Vagina (tissue), 2 donors: ENCODE measurements around the gene OXER1. TPM values are rescaled to one million over a fixed set of nuclear protein-coding genes. Genes with fewer than 3 reads are reported as not detected.
"Not testable (repeated sequence)": the region's sequence is repeated elsewhere in the genome, so short reads cannot be mapped to it uniquely, and the experiment has no call there.

Experiments used
- DNase-seq, 2 donors: peaks; one replicate each; pipeline ENCODE4 v3.0.0-alpha.2; 2017; ENCODE audit errors: extremely low spot score in 2 of 2
- H3K27ac ChIP-seq: fragments of 200-600 bp; sonication (generic); one replicate; pipeline ENCODE4 v1.5.1; 2019
- H3K27me3 ChIP-seq: fragments of 200-600 bp; sonication (generic); one replicate; pipeline ENCODE4 v1.5.1; 2019
- H3K36me3 ChIP-seq, 2 donors: fragments of 200-600 bp; sonication (generic); one replicate each; pipeline ENCODE4 v1.5.1; 2017 to 2019
- H3K4me1 ChIP-seq: fragments of 200-600 bp; sonication (generic); one replicate; pipeline ENCODE4 v1.5.1; 2019
- H3K4me3 ChIP-seq, 2 donors: fragments of 200-600 bp; sonication (generic); 1 replicate in 1 of 2; 2 replicates in 1 of 2; pipeline ENCODE4 v1.5.1; 2016 to 2019
- H3K9me3 ChIP-seq: fragments of 200-600 bp; sonication (generic); one replicate; pipeline ENCODE4 v1.5.1; 2019
- POLR2A ChIP-seq, 2 donors: fragments of 450-650 bp; IDR thresholded peaks; one replicate each; pipeline ENCODE4 v1.6.1; 2017; ENCODE audit warnings: antibody characterized with exemption in 2 of 2, mild to moderate bottlenecking in 2 of 2, moderate library complexity in 2 of 2
- POLR2AphosphoS5 ChIP-seq, 2 donors: sonication (generic); formaldehyde crosslinking; IDR thresholded peaks; one replicate each; pipeline ENCODE4 v1.9.0; 2017; ENCODE audit warnings: antibody characterized with exemption in 2 of 2, mild to moderate bottlenecking in 2 of 2, low read depth in 1 of 2; ENCODE audit not compliant: insufficient read depth in 1 of 2
- intact Hi-C: fragments of 100-400 bp; cut with DNase I; formaldehyde crosslinking; loops from one replicate; pipeline ENCODE4 v1.15.1; 2023
- total RNA-seq: library from RNA; depleted of rRNA; stranded (reverse); fragments of >200 nt; gene quantifications from one replicate; pipeline ENCODE4 v1.2.3, GENCODE V29; 2016
- TF ChIP-seq, protein P1 (sequence below), 3 experiments: fragments of 450-650 bp in 2 of 3; fragments of 200-600 bp in 1 of 3; sonication (generic) in 1 of 3; IDR thresholded peaks; one replicate each; pipeline ENCODE4 v1.5.1; 2017 to 2019; ENCODE audit warnings: antibody characterized with exemption in 3 of 3, mild to moderate bottlenecking in 2 of 3, moderate library complexity in 2 of 3

The OXER1 gene
- total RNA-seq, 1 donor from 2014 or later = 1.2 TPM

- no peak for DNase-seq
- no peaks in the 10 kb centered on the region for H3K4me1 ChIP-seq
- H3K27me3 ChIP-seq = no peaks in the 10 kb centered on the region
- TF ChIP-seq POLR2AphosphoS5 (IDR thresholded peaks at IDR 0.05; ENCODE audit: insufficient read depth in 1 of 2, low read depth in 1 of 2) (no peak), POLR2A (IDR thresholded peaks at IDR 0.05) (no peak)
- TF ChIP-seq, protein P1, sequence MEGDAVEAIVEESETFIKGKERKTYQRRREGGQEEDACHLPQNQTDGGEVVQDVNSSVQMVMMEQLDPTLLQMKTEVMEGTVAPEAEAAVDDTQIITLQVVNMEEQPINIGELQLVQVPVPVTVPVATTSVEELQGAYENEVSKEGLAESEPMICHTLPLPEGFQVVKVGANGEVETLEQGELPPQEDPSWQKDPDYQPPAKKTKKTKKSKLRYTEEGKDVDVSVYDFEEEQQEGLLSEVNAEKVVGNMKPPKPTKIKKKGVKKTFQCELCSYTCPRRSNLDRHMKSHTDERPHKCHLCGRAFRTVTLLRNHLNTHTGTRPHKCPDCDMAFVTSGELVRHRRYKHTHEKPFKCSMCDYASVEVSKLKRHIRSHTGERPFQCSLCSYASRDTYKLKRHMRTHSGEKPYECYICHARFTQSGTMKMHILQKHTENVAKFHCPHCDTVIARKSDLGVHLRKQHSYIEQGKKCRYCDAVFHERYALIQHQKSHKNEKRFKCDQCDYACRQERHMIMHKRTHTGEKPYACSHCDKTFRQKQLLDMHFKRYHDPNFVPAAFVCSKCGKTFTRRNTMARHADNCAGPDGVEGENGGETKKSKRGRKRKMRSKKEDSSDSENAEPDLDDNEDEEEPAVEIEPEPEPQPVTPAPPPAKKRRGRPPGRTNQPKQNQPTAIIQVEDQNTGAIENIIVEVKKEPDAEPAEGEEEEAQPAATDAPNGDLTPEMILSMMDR (IDR thresholded peaks at IDR 0.05) = no peak
- no peaks in the 10 kb centered on the region for H3K9me3 ChIP-seq
- peaks cover 0 to 44% of the 10 kb centered on the region in 2 donors for H3K36me3 ChIP-seq
- intact Hi-C loops = no loop called here
- H3K27ac ChIP-seq = no peak overlapping the region
- H3K4me3 ChIP-seq = no peak overlapping the region
These were observed 27.2 kb downstream of the OXER1 start for GRCh38 chr2:42736598-42737322.

DNA sequence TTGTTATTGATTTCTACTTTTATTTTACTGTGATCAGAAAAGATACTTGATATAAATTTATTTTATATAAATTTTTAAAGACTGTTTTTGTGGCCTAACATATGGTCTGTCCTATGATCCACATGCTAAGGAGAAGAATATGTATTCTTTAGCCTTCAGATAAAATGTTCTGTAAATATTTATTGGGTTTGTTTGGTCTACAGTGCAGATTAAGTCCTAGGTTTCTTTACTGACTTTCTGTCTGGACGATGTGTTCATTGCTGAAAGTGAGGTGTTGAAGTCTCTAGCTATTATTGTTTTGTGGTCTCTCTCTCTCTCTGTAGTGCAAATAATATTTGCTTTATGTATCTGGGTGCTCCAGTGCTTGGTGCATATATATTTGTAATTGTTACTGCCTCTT lies 30.1 kb downstream of the OXER1 start:
- intact Hi-C loops = no loop called here

DNA sequence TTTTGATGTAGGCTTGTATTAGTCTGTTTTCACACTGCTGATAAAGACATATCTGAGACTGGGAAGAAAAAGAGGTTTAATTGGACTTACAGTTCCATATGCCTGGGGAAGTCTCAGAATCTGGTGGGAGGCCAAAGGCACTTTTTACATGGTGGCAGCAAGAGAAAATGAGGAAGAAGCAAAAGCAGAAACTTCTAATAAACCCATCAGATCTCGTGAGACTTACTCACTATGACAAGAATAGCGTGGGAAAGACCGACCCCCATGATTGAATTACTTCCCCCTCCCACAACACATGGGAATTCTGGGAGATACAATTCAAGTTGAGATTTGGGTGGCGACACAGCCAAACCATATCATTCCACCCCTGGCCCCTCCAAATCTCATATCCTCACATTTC lies 32.6 kb downstream of the OXER1 start:
- H3K36me3 ChIP-seq = peaks cover 0 to 29% of the 10 kb centered on the region in 2 donors
- H3K27me3 ChIP-seq, DNase-seq, H3K9me3 ChIP-seq, H3K4me3 ChIP-seq, H3K4me1 ChIP-seq, H3K27ac ChIP-seq, intact Hi-C loops: not testable (repeated sequence)

More for the DNA sequence above, 30.1 kb downstream of the OXER1 start:
- Histone ChIP-seq H3K4me1 (no peaks in the 10 kb centered on the region), H3K4me3 (no peak overlapping the region), H3K9me3 (no peaks in the 10 kb centered on the region), H3K36me3 (peaks cover 0 to 40% of the 10 kb centered on the region in 2 donors), H3K27ac (no peak overlapping the region), H3K27me3 (no peaks in the 10 kb centered on the region)
- no peak for DNase-seq
- no peak for TF ChIP-seq POLR2AphosphoS5 (IDR thresholded peaks at IDR 0.05; ENCODE audit: insufficient read depth in 1 of 2, low read depth in 1 of 2)

DNA sequence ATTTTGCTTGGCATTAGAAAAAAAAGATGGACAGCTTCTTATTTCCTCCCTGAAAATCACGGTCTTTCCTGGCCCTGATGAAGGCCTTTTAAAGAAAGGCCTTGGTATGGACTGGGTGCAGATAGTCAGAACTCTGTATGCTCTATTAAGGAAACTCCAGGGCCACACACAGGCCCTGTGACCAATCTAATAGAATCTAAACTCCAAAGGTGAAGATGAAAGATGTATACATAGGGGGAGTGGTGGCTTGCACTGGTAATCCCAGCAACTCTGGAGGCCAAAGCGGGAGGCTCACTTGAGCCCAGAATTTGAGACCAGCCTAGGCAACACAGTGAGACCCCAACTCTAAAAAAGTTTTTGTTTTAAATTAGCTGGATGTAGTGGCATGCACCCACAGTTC lies 37.3 kb downstream of the OXER1 start:
- DNase-seq = no peak
- H3K27me3 ChIP-seq = no peaks in the 10 kb centered on the region
- no peak overlapping the region for H3K4me3 ChIP-seq
- H3K9me3 ChIP-seq = no peaks in the 10 kb centered on the region
- no peak for TF ChIP-seq POLR2A (IDR thresholded peaks at IDR 0.05)
- H3K4me1 ChIP-seq = no peaks in the 10 kb centered on the region
- intact Hi-C loops = no loop called here
- no peak overlapping the region for H3K27ac ChIP-seq
- H3K36me3 ChIP-seq = no peaks in the 10 kb centered on the region

DNA sequence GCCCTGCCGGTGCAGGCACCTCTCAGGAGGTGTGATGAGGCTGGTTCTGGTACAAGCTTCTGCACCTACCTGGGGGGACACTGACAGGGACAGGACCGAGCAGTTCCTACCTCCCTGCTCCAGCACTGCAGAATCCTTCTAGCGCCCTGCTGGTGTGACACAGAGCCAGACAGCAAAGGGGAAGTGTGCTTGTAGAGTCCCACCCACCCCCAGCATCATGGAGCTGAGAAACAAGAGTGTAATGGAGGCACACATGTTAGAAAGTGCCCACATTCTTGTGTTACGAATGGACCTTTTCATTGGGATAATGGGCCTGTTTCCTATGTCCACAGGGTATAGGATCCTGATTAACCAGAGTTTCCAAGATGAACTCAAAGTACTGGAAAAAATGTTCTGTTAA lies 38.3 kb downstream of the OXER1 start:
- TF ChIP-seq POLR2A (IDR thresholded peaks at IDR 0.05) (no peak), POLR2AphosphoS5 (IDR thresholded peaks at IDR 0.05; ENCODE audit: insufficient read depth in 1 of 2, low read depth in 1 of 2) (no peak)
- TF ChIP-seq, protein P1 (IDR thresholded peaks at IDR 0.05) = no peak
- no peaks in the 10 kb centered on the region for H3K9me3 ChIP-seq
- DNase-seq = no peak
- no peak overlapping the region for H3K27ac ChIP-seq
- H3K4me1 ChIP-seq = no peaks in the 10 kb centered on the region
- no peaks in the 10 kb centered on the region for H3K27me3 ChIP-seq
- no peaks in the 10 kb centered on the region for H3K36me3 ChIP-seq
- intact Hi-C loops = no loop called here
- no peak overlapping the region for H3K4me3 ChIP-seq

DNA sequence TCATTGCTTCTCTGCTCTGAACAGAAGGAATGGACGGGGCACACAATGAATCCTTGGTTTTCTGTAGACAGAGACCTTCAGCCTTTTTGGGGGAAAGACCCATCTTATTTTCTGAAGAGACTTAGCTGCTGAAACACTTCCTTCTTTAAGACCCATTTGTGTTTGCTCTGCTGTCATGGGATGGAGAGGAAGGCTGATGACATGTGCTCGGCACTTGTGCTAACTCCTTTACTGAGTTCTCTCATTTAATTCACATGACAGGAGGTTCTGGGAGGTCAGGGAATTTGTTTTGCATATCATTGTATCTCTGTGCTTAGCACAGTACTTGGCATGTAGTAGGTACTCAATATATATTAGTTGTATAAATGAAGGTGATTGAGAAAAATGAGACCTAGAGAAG lies 39.0 kb downstream of the OXER1 start:
- H3K27me3 ChIP-seq = no peaks in the 10 kb centered on the region
- no peaks in the 10 kb centered on the region for H3K9me3 ChIP-seq
- intact Hi-C loops = no loop called here
- H3K4me1 ChIP-seq = no peaks in the 10 kb centered on the region
- TF ChIP-seq, protein P1 (IDR thresholded peaks at IDR 0.05) = no peak
- TF ChIP-seq POLR2AphosphoS5 (IDR thresholded peaks at IDR 0.05; ENCODE audit: insufficient read depth in 1 of 2, low read depth in 1 of 2) = no peak
- TF ChIP-seq POLR2A (IDR thresholded peaks at IDR 0.05) = no peak
- H3K27ac ChIP-seq = no peak overlapping the region
- DNase-seq = no peak
- H3K36me3 ChIP-seq = no peaks in the 10 kb centered on the region
- no peak overlapping the region for H3K4me3 ChIP-seq
